NCI-H1694 treated with DMSO at 0.1 percent for 48 hours (cell line): ENCODE measurements around the gene GALNT1.
A peak's percentile ranks its signal among the peaks of the same experiment; 100 is the strongest.

Experiments used
- DNase-seq: peaks from one replicate; lab custom pipeline; 2025; lab: John Stamatoyannopoulos, UW

Gene GALNT1

DNA sequence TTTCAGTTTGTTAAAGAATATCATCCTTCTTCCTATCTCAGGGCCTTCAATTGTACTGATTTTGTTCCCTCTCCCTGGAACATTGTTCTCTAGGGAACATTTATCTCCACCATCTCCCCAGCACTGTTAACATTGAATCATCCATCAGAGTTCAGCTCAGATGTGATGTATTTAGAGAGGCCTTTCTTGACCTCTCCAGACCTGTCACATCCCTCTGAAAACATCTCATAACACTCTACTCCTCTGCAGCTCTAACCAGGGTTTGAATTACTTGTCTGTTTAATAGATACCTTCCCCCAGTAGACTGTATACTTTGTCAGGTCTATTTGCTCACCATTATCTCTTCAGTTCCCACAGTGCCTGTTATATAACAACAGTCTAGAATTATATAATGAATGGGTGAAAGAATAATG lies 98.6 kb downstream of the GALNT1 start:
- DNase-seq, result no peak

DNA sequence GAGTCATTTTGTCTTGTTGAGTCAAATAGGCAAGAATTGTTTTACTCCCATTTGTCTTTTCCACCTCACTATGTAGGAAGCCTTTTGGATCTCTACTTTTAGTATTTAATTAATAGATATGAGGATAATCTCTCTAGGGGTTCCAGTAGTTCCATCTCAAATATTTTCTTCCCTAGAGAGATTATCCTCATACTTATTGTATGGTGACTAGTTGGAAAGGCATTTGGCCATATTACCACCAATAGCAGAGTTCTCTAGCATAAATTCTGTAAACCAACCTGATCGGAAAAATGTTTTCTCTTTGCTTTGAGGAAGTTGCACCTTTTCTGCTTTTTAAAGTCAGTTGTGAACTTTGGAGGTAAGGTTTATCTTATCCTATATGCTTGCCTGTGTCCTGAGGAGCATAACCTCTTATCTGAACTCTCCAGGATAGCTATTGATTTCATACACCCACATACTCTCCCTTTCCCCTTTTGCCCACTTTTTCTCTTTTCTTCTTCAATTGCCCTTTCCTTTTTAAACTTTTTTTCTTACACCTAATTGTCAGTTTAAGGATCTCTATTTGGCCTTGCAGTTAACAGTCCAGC lies 100.8 kb downstream of the GALNT1 start:
- DNase-seq, result no peak

DNA sequence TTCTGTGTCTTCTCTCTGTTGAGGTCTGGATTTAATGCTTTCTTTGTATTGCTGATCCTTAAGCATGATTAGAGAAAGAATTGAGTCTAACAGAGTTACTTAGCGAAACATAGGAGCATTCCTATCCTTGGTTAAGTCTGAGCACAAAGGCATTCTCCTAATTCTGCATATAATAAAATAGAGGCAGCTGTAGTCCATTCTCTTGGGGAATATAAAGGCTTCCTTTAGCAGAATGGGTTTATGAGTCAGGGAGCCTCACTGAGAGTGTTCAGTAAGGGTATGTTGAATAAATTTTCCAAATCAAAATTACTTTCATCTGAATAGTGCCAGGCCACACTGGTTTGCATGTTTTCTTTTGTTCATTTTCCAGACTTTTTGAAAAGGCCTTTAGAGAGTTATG lies 101.5 kb downstream of the GALNT1 start:
- DNase-seq, result no peak

DNA sequence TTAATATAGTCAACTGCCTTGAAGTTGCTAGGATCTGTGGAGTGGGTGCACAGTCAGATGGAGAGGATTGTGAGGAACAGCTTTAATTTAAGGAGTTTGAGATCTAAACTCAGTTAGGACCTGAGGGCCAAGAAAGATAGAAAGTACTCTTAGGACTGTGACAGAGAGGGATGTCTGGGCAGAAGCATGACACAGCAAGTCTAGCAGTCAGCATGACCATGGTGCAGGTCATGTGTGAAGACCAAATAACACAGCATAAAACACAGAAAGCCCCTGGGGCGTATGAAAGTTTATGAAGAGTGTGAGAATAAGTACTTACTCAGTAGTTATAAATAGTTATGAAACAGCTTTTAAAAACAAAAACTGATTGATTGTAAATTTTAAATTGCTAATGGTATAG lies 107.2 kb downstream of the GALNT1 start:
- no peak for DNase-seq

DNA sequence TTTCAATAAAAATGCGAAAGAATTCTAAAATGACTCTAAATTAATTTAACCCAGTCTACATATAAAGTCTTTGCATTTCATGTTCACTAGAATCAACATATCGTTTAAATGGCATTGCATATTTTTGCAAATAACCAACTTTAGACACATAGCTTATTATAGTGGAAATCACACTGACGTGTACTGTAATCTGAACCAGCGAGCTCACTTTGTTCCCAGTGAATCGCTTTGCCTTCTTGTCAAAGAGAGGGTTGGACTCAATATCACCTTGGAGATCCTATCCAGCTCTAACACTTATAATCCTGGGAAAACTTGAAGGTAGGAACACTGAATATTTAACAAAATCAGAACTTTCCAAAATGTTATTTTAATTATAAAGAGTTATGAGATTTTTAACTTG lies 108.2 kb downstream of the GALNT1 start:
- no peak for DNase-seq

DNA sequence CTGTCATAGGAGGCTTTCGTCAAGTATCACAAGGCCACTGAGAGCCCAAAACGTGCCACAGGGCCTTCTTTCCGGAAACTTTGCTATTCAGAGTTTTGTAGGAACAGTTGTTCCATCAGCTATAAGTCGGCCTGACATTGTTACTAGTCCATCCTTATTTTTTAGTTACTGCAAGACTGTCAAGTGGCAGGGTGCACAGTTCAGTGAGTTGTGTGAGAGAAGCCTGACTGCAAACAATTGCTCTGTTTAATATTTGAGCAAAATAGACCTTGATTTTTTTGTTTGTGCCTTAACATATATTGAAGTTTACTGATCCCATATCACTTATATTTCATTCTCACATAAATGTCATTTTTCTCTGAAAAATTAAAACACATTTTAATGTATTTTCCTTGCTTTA lies 110.1 kb downstream of the GALNT1 start:
- no peak for DNase-seq

DNA sequence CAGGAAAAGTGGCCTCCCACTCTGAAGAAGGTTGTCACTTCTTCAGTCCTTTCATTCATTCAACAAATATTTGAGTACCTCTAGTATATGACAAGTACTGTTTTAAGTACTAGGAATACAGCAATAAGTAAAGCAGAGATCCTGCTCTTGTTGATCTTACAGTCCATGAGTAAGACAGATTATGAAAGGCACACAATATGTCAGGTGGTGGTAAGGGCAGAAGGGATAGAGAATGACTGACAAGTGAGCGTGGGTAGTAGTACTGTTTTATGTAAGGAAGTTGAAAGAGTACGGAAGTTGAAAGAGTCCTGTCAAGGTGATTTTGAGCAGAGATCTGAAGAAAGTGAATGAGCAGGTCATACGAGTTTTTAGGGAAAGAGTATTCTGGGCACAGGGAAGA lies 111.3 kb downstream of the GALNT1 start:
- DNase-seq, result no peak

DNA sequence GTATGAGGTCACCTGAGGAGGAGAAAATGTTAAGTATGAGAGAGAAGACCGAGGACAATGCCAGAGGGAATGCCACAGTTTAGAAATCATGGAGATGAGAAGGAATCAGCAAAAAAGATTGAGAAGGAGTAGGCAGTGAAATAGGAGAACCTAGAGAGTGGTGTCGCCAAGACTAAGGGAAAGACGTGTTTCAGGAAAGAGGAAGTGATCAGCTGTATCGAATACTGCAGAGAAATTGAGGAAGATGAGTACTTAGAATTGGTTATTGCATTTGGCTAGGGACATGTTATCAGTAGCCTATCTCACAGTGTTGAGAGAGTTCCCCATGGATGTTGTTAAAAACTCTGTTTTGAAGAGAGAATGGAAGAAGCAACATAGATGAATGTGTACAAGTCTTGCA lies 112.3 kb downstream of the GALNT1 start:
- no peak for DNase-seq

DNA sequence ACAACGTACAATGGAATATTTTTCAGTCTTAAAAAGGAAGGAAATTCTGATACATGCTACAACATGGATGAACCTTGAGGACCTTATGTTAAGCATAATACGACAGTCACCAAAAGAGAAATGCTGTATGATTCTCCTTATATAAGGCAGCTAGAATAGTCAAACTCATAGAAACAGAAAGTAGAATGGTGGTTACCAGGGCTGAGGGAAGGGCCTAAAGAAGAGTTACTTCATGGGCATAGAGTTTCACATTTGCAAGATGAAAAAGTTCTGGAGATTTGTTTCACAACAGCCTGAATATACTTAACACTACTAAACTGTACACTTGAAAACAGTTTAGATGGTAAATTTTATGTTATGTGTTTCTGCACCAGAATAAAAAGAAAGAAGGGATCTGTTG lies 113.3 kb downstream of the GALNT1 start:
- DNase-seq, result no peak

DNA sequence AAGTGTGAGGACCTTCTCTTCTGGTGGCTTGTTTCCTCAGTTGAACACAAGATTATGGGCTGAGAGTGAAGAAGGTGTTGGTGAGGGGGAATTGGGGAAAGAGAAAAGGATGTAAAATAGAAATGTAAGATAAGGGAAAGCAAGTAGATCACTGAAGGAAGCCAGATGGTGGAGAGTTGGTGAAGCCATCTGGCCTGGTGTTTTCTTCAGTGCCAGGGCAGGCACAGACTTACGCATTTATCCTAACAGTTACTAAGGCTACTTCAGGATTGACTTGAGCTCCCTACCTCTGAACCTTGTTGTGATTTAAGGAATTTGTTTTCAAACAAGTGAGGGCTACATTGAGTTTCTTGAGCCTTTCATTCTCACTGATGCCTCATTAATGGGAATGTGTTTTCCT lies 113.8 kb downstream of the GALNT1 start:
- DNase-seq, result peak; percentile 15

DNA sequence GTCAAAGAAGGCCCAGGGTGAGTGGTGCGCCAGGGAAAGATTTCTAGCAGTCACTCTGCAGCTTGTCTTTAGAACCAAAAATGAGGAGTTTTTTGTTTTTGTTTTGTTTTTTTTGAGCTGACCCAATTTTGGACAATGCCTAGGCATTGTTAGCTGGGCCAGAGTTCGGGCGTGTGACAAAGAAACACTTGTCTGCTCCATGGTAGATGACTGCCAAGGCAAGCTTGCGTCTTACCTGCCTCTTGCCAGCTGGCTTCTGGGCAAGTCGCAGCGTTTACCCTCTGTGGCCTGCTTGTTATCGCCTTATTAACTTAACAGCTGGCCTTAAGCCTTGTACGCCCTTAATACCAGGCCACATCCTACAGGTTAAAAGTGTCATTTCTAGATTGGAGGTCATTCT lies 114.3 kb downstream of the GALNT1 start:
- DNase-seq, result no peak

DNA sequence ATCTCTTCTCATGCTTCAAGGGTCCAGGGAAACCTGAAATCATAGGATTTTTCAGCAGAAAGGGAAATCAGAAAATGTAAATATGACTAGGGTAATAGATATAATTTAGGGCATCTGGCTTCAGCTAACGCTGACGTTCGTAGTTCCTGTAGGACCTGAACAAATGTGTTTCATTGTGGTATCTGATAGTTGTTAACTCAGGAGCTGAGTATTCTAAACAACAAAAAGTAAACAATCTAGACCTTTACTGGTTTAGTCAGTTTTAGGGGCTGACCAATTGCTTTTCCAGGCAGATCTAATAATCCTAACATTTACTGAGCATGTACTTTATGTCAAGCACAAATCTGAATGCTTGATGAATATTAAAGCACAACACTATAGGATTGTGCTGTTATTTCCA lies 114.8 kb downstream of the GALNT1 start:
- no peak for DNase-seq

DNA sequence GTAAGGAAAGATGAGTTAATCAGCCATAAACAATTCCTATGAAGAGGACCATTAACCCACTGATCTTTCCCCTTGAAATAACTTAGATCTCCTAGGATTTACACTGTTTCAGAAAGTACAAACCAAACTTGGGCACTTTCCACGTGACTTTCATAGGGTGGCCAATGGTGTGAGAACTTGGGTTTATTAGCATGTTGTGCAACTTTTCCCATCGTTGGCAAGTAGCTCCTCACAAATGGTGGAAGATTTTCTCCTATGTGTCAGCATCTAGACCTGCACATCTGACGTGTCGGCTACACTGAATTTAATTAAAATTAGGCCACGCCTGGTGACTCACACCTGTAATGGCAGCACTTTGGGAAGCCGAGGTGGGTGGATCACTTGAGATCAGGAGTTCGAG lies 116.3 kb downstream of the GALNT1 start:
- no peak for DNase-seq

DNA sequence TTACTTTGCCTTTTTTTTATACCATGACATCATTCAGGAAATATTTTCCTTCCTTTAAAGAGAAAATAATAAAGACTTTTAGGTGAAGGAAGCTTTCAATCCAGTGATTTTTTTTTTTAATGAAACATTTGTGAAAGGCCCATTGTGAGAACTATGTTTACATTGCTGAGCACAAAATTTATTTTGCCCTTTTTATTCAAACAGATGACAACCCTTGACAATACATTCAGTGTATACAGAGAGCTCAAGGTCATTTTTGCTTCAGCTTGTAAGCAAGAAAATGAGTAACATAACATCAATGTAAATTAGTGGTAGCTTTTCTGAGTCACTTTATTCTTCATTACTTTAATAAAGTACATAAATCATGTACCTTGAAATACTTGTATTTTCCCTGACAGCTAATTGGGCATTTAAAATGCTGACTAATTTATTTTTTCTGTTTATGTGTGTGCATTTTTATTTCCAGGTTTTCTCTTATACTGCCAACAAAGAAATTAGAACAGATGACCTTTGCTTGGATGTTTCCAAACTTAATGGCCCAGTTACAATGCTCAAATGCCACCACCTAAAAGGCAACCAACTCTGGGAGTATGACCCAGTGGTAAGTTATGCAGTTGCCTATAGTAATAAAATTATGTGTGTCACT lies 121.6 kb downstream of the GALNT1 start:
- no peak for DNase-seq

DNA sequence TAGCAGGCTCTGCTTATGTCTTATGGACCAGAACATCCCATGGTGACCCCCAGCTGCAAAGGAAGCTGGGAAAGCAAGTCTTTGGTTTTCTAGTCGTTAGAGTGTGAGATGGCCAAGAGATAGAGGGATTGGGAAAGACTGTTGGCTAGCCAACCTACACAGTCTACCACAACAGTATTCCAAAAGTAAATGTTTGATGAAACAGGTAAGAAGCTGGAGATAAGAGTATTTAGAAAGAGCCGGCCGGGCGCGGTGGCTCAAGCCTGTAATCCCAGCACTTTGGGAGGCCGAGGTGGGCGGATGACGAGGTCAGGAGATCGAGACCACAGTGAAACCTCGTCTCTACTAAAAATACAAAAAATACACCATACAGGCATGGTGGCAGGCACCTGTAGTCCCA lies 124.4 kb downstream of the GALNT1 start:
- DNase-seq, result no peak

DNA sequence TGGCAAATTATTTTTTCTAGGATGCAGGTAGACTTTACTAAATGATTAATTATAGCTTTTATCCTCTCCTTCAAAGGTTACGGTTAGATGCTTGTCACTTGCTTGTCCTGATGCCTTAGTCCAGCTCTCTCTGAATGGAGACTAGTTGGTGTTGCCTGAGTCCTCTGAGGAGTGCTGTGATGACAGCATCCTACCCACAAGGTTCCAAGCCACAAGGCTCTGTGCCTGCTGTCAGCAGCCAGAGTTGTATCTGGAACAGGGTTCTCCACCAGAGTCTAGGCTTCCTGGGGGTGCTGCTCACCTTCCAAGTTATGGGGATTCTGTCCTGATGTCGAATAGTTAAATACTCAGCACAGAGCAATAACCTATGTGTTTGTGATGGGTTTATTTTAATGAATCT lies 125.7 kb downstream of the GALNT1 start:
- no peak for DNase-seq

DNA sequence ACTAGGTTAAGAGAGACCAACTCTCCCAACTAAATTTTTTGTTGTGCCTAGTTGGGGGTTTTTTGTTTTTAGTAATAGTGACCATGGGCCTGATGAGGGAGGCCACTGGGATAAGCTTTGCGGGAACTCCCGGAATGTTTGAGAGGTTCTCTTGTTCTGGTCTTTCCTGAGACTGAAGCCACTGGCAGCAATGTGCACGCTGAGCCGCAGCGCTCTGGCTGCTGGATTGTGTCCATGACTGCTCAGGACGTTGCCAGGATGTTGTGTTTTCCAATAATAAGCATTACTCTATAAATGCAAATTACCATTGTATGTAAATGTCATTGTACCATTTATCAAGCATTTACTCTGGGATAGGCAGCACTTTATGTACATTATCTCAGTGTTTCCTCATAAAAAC lies 126.1 kb downstream of the GALNT1 start:
- DNase-seq, result no peak

DNA sequence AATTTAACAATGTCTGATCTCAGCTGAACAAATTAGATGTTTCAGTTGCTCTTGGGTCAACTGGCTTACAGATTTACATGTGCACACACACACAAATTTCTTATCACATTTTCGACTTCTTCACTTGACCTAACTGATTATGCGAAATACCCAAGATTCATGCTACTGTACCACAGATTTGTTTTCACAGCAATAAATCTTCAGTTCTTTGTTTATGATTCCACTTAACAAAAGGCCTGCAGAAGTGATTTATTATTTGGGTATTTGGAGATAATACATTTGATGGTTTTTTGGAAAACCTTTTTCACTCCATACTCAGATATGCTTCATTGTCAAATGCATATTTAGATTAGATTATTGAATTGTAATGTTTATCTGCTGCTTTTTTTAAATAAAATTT lies 129.0 kb downstream of the GALNT1 start:
- DNase-seq, result no peak

DNA sequence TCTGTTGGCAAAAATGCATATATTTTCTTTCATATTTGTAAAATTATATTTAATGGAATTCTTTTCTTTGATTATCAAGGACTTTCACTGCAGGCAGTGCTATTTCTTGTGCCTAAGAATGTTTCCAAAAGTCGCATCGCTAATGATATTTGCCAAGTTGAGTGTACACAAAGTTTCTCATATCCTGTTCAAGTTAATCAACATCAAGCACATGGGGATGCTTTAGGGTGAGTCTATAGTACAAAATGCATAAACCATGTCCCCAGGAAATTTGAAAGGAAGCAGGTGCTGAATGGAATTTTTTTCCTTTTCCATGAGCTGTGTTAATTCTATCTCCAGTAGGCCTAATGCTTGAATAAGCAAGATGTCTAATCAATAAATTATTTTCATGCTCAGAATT lies 129.7 kb downstream of the GALNT1 start:
- no peak for DNase-seq

DNA sequence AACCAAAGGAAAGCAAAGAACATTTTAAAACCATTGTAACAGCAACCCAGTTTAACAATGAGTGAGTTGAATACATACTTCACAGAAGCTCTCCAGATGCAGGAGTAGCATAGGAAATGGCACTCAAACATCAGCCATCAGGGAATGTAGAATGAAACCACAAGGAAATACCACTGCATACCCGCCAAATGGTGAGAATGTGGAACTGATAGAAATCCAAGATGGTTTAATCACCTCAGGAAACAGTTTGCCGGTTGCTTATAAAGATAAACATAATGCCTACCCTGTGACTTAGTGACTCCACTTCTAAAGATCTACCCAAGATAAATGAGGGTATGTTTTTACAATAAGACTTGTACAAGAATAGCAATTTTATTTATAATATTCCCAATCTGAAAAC lies 132.0 kb downstream of the GALNT1 start:
- DNase-seq, result no peak

DNA sequence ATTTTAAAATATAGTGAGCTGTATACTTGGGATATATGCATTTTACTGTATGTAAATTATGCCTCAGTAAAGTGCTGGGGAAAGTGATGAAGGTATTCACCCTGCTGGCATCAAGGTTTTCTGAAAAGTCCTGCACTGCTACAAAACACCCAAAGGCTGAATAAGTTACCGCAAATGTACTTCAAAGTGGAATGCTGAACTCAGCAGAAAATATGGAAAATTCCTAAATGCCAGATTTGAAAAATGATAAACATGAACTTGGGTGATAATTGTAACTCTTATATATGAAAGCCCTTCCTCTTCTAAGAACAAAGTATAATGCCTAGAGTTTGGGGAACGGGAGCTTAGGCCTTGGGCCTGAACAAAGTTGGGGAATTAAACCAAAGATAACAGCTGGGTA lies 133.0 kb downstream of the GALNT1 start:
- DNase-seq, result no peak

DNA sequence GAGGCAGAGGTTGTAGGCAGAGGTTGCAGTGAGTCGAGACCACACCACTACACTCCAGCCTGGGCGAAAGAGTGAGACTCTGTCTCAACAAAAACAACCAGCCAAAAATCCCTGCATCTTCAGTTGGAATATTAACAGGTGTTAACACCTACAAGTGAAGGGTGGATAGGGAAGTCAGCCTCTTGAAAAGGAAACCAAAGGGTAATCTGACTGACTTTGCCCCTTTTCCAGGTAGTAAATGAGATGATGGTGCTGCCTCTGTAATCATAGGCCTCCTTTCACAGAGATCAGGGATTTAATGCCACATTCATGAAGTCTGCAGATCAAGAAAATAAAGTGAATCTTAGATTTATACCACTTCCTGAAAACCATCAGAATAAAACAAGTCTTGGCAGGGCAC lies 133.6 kb downstream of the GALNT1 start:
- DNase-seq, result no peak

DNA sequence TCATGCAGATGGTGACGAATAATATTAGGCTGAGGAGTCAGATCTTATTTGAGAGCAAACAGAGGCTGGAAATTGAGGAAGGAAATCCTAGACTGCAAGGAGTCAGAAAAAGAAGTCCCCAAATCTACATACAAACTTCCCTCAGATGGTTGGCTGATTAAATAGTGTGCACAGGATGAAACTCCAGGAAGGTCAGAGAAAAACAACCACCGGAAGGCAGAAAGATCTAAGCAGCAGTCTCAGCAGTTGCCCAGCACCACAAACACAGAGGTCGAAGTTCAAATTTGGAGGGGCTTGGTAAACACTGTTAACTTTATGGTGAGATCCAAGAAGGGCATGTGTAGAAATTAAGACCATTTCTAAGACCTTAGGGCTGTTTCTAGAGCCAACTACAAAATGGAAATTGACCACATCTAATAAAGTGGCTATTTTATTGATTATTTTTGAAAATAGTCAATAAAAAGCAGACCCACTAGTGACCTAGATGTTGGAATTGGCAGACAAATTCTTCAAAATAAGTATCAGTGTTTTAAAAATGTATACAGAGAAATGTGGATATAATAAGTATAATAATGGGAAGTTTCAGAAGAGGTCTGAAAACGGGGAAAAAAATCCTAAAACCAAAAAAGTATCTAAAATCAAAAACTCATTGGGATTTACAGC lies 134.8 kb downstream of the GALNT1 start:
- no peak for DNase-seq

DNA sequence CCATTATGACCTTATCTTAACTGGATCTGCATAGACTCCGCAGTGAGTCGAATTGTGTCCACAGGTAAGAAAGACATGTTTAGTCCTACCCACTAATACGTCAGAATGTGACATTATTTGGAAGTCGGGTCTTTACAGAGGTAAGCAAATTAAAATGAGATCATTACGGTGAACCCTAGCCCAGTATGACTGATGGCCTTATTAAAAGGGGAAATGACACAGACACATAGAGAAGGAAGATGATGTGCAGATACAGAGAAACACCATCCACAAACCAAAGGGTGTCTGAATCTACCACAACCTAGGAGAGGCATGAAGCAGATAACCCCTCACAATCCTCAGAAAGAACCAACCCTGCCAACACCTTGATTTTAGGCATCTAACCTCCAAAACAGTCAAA lies 135.6 kb downstream of the GALNT1 start:
- DNase-seq, result no peak
